SK-N-SH (cell line): ENCODE results near the gene LONP2. TPM values are rescaled to one million over a fixed set of nuclear protein-coding genes. Genes with fewer than 3 reads are reported as not detected.
"Not testable (repeated sequence)": the region's sequence is repeated elsewhere in the genome, so short reads cannot be mapped to it uniquely, and the experiment has no call there.

Experiments used
- CTCF ChIA-PET: fragments of 300-600, 350-600 bp; formaldehyde crosslinking; extraction: SDS; loops from one replicate; lab custom pipeline; 2021; lab: Yijun Ruan, JAX
- POLR2A ChIA-PET: fragments of 350-600 bp; sonication (Branson Sonifier 250); formaldehyde crosslinking; extraction: SDS; loops from one replicate; lab custom pipeline; 2020; ENCODE audit warnings: antibody characterized with exemption, inconsistent platforms; lab: Yijun Ruan, JAX
- DNase-seq: peaks from one replicate; pipeline ENCODE4 v3.0.0; 2012
- H2AFZ ChIP-seq: fragments of 200-600 bp; sonication (generic); 2 replicates; pipeline ENCODE4 v1.8.1; 2016; ENCODE audit warnings: antibody characterized with exemption, mild to moderate bottlenecking, low read depth
- H3F3A ChIP-seq: fragments of 200-600 bp; sonication (generic); replicated peaks from 2 replicates; pipeline ENCODE3; 2016; ENCODE audit warnings: antibody characterized with exemption, mild to moderate bottlenecking; ENCODE audit not compliant: insufficient read depth
- H3K27ac ChIP-seq, 2 experiments: fragments of 200-500 bp in 1 of 2; fragments of 200-600 bp in 1 of 2; sonication (Bioruptor generic) in 1 of 2; sonication (generic), shearing (Covaris generic) in 1 of 2; 2 replicates each; pipeline versions ENCODE4 v1.5.1 to v1.6.1; 2014 to 2016; ENCODE audit warnings: low read depth in 2 of 2, inconsistent platforms in 1 of 2, low read length in 1 of 2, mild to moderate bottlenecking in 1 of 2, mixed read lengths in 1 of 2
- H3K27me3 ChIP-seq: fragments of 200-600 bp; sonication (generic), shearing (Covaris generic); 2 replicates; pipeline ENCODE4 v1.6.1; 2016; ENCODE audit warnings: mixed run types; ENCODE audit not compliant: insufficient read depth
- H3K36me3 ChIP-seq, 2 experiments: fragments of 200-500 bp in 1 of 2; fragments of 200-600 bp in 1 of 2; sonication (Bioruptor generic) in 1 of 2; sonication (generic) in 1 of 2; replicated peaks in 1 of 2; 2 replicates each; pipeline versions ENCODE3 to v1.5.1; 2014 to 2016; ENCODE audit warnings: low read length in 1 of 2, mild to moderate bottlenecking in 1 of 2; ENCODE audit not compliant: insufficient read depth in 2 of 2, control insufficient read depth in 1 of 2
- H3K4me1 ChIP-seq, 2 experiments: fragments of 200-500 bp in 1 of 2; fragments of 200-600 bp in 1 of 2; sonication (Bioruptor generic) in 1 of 2; sonication (generic), shearing (Covaris generic) in 1 of 2; 2 replicates each; pipeline versions ENCODE4 v1.5.1 to v1.6.1; 2014 to 2016; ENCODE audit warnings: low read depth in 1 of 2, low read length in 1 of 2, mixed run types in 1 of 2; ENCODE audit not compliant: insufficient read depth in 2 of 2, control insufficient read depth in 1 of 2
- H3K4me2 ChIP-seq: fragments of 200-600 bp; sonication (generic), shearing (Covaris generic); 2 replicates; pipeline ENCODE4 v1.6.1; 2017; ENCODE audit warnings: mixed run types
- H3K4me3 ChIP-seq, 2 experiments: fragments of 200-500 bp in 1 of 2; fragments of 200-600 bp in 1 of 2; sonication (Bioruptor generic) in 1 of 2; sonication (generic), shearing (Covaris generic) in 1 of 2; 2 replicates each; pipeline versions ENCODE4 v1.5.1 to v1.8.1; 2014 to 2016; ENCODE audit warnings: low read depth in 2 of 2, inconsistent platforms in 1 of 2, low read length in 1 of 2, mild to moderate bottlenecking in 1 of 2, mixed read lengths in 1 of 2, moderate library complexity in 1 of 2
- H3K79me2 ChIP-seq: fragments of 200-600 bp; sonication (generic); 2 replicates; pipeline ENCODE4 v1.8.1; 2017; ENCODE audit warnings: mild to moderate bottlenecking; ENCODE audit not compliant: insufficient read depth
- H3K9ac ChIP-seq: fragments of 200-600 bp; sonication (generic); 2 replicates; pipeline ENCODE4 v1.6.1; 2017; ENCODE audit warnings: mixed run types
- H3K9me2 ChIP-seq: fragments of 200-600 bp; sonication (generic); 2 replicates; pipeline ENCODE4 v1.6.1; 2017; ENCODE audit warnings: mixed run types
- H3K9me3 ChIP-seq: fragments of 200-600 bp; sonication (generic); 2 replicates; pipeline ENCODE4 v1.6.1; 2017; ENCODE audit warnings: mixed run types, mild to moderate bottlenecking, moderate library complexity
- H4K20me1 ChIP-seq: fragments of 200-600 bp; sonication (generic); 2 replicates; pipeline ENCODE4 v1.6.1; 2017; ENCODE audit warnings: mild to moderate bottlenecking, mixed run types; ENCODE audit not compliant: insufficient read depth
- CHD2 ChIP-seq: fragments of 150-350 bp; IDR thresholded peaks from 2 replicates; pipeline ENCODE4 v1.6.1; 2018; ENCODE audit warnings: low read length; ENCODE audit not compliant: partially characterized antibody
- EP300 ChIP-seq, 2 experiments: IDR thresholded peaks; 2 replicates each; pipeline versions ENCODE4 v1.4.0 to v1.6.1; 2012; ENCODE audit warnings: borderline replicate concordance in 1 of 2, low read depth in 1 of 2, low read length in 1 of 2
- JUND ChIP-seq: IDR thresholded peaks from 2 replicates; pipeline ENCODE4 v1.4.0; 2012
- RAD21 ChIP-seq: IDR thresholded peaks from 2 replicates; pipeline ENCODE4 v1.6.1; 2012; ENCODE audit warnings: mild to moderate bottlenecking, low read length
- SMC3 ChIP-seq: IDR thresholded peaks from 2 replicates; pipeline ENCODE4 v1.6.1; 2012; ENCODE audit warnings: low read depth, low read length, improper control_type of control experiment
- WGBS: methylation state at CpG from one replicate; pipeline ENCODE4 v1.1.6; 2017; ENCODE audit warnings: low lambda C conversion rate; 5-methylcytosine and 5-hydroxymethylcytosine counted together
- polyA plus RNA-seq, 3 experiments: library from polyadenylated mRNA; depleted of rRNA; stranded (reverse); fragments of >200 nt; gene quantifications; 2 replicates each; pipeline ENCODE4 v1.2.3, GENCODE V29; 2012
- TF ChIP-seq, protein P1 (sequence below): fragments of 200-600 bp; sonication (generic); IDR thresholded peaks from 2 replicates; pipeline ENCODE4 v1.6.1; 2017; ENCODE audit warnings: antibody characterized with exemption, mild to moderate bottlenecking, moderate library complexity

The LONP2 gene
- polyA plus RNA-seq, 1 of the 3 experiments (the other 2 are of a cell fraction) = 22.4 TPM

DNA sequence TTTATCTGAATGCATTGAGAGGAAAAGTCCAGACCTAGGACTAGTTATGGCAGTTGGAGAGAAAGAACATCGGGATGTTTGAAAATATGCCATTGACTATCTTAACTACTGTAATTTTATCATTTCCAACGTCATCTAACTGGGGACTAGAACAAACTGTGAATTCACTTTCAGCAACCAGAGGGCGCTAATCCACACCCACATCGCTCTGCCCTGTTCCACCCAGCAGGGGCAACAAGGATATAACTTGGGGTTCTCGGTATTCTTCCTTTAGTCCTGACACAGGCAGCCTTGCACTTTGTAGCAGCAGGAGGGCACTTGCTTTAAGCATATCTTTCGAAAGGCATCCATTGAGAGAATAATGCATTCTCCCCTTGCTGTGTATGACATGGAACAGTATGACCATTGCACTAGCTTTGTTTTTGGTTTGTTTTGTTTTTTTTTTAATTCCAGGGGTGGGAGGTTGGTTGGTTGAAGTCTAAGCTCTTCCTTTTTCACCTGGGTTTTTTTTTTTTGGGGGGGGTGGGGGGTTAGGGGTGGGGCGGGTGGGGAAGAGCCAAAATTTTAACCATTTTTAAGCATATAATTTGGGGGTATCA is 109.6 kb downstream of the LONP2 start:
- Histone ChIP-seq H3K79me2 (peaks cover 49% of the 10 kb centered on the region), H3K4me1 (no peaks in the 10 kb centered on the region), H3K36me3 (peaks cover 43 to 54% of the 10 kb centered on the region in 2 experiments), H2AFZ (no peak overlapping the region), H3K9me2 (no peaks in the 10 kb centered on the region), H3K4me3 (peak overlapping the region in 1 of 2 experiments; percentile 39; a peak in 1 of 4 replicates), H3K9ac (no peak overlapping the region), H3K27ac (peak overlapping the region in 1 of 2 experiments; percentile 19; a peak in 1 of 4 replicates), H4K20me1 (peaks cover 25% of the 10 kb centered on the region), H3K27me3 (no peaks in the 10 kb centered on the region), H3K9me3 (no peaks in the 10 kb centered on the region)
- no peak for TF ChIP-seq EP300 (IDR thresholded peaks at IDR 0.05; ENCODE audit: borderline replicate concordance in 1 of 2, low read depth in 1 of 2, low read length in 1 of 2)
- TF ChIP-seq CHD2 = no peak
- no peak for TF ChIP-seq JUND
- TF ChIP-seq SMC3 = peak; percentile 87
- peak; percentile 81 for TF ChIP-seq RAD21
- TF ChIP-seq, protein P1, sequence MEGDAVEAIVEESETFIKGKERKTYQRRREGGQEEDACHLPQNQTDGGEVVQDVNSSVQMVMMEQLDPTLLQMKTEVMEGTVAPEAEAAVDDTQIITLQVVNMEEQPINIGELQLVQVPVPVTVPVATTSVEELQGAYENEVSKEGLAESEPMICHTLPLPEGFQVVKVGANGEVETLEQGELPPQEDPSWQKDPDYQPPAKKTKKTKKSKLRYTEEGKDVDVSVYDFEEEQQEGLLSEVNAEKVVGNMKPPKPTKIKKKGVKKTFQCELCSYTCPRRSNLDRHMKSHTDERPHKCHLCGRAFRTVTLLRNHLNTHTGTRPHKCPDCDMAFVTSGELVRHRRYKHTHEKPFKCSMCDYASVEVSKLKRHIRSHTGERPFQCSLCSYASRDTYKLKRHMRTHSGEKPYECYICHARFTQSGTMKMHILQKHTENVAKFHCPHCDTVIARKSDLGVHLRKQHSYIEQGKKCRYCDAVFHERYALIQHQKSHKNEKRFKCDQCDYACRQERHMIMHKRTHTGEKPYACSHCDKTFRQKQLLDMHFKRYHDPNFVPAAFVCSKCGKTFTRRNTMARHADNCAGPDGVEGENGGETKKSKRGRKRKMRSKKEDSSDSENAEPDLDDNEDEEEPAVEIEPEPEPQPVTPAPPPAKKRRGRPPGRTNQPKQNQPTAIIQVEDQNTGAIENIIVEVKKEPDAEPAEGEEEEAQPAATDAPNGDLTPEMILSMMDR = peak; percentile 92
- TF ChIP-seq, all 33 proteins: peak for 3
- Histone ChIP-seq H3K4me2 (no peak overlapping the region), H3F3A (peaks cover 3% of the 10 kb centered on the region)
- ChIA-PET CTCF (interaction anchor here (0.6 to 1.9 kb wide), 15 partner anchors 8 to 894 kb away, joined by 3 to 21 read pairs (median 4); no protein-coding TSS in a partner anchor), POLR2A (no interaction called here)
- peak; percentile 76 for DNase-seq
- WGBS = 29% methylated on average over 7 of the region's 7 CpGs

DNA sequence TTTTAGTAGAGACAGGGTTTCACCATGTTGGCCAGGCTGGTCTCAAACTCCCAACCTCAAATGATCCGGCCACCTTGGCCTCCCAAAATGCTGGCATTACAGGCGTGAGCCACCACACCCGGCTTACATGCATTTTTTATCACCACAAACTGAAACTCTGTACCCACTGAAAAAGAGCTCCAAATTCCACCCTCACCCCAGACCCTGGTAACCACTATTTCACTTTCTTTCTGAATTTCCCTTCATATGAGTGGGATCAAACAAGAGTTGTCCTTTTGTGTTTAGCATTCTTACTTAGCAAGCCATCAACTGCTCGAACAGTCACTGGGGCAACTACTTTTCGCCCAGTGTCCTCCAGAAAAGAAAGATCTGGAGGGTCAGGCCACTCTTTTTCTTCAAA is 110.3 kb downstream of the LONP2 start:
- Histone ChIP-seq H4K20me1 (peaks cover 33% of the 10 kb centered on the region), H3K79me2 (peaks cover 56% of the 10 kb centered on the region), H3K36me3 (peaks cover 43 to 51% of the 10 kb centered on the region in 2 experiments)
- H3K9me2 ChIP-seq, POLR2A ChIA-PET, H3K9ac ChIP-seq, H3K4me1 ChIP-seq, H3K9me3 ChIP-seq, H3F3A ChIP-seq, H3K27ac ChIP-seq, H3K4me3 ChIP-seq, DNase-seq, H3K27me3 ChIP-seq, H3K4me2 ChIP-seq, H2AFZ ChIP-seq: not testable (repeated sequence)
- CTCF ChIA-PET = interaction anchor here (0.6 to 2.3 kb wide), 14 partner anchors 8 to 278 kb away, joined by 3 to 21 read pairs (median 4); no protein-coding TSS in a partner anchor
- 98% methylated on average over 5 of the region's 5 CpGs for WGBS
